ENCODE data around the gene CREBBP.

CREBBP gene

DNA sequence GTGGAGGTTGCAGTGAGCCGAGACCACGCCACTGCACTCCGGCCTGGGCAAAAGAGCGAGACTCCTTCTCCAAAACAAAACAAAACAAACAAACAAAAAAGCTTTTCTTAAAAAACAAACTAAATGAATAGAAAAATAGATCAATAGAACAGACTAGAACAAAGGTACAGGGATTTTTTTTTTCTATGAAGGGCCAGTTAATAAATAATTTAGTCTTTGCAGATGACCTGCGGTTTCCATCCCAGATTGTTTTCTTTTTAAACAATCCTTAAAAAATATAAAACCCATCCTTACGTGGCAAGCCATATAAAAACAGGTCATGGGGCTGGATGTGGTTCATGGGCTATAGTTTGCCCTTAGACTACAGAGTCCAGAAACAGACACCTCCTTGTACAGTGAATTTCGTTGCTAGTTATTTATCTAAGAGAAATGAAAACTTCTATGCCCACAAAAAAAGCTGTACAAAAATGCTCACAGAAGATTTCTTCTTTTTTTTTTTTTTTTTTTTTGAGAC lies 45.4 kb downstream of the CREBBP start:
- TF ChIP-seq, protein P1, sequence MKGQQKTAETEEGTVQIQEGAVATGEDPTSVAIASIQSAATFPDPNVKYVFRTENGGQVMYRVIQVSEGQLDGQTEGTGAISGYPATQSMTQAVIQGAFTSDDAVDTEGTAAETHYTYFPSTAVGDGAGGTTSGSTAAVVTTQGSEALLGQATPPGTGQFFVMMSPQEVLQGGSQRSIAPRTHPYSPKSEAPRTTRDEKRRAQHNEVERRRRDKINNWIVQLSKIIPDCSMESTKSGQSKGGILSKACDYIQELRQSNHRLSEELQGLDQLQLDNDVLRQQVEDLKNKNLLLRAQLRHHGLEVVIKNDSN (IDR thresholded peaks at IDR 0.05): no peak
- TF ChIP-seq REST (IDR thresholded peaks at IDR 0.05; ENCODE audit: low read depth) (no peak), RAD21 (IDR thresholded peaks at IDR 0.05; ENCODE audit: low read depth) (no peak), CEBPB (IDR thresholded peaks at IDR 0.05) (no peak), MAX (IDR thresholded peaks at IDR 0.05) (no peak), TAF1 (IDR thresholded peaks at IDR 0.05; ENCODE audit: low read depth) (no peak), EP300 (IDR thresholded peaks at IDR 0.05; ENCODE audit: borderline replicate concordance) (no peak)

- TF ChIP-seq ZBTB7A (IDR thresholded peaks at IDR 0.05; ENCODE audit: low read depth): no peak
- TF ChIP-seq, protein P1 (IDR thresholded peaks at IDR 0.05): no peak
- no peak for TF ChIP-seq FOXM1 (IDR thresholded peaks at IDR 0.05; ENCODE audit: borderline replicate concordance, low read depth)
- TF ChIP-seq TCF12 (IDR thresholded peaks at IDR 0.05; ENCODE audit: low read depth): no peak
- no peak for TF ChIP-seq REST (IDR thresholded peaks at IDR 0.05; ENCODE audit: low read depth)
- no peak for TF ChIP-seq TAF1 (IDR thresholded peaks at IDR 0.05; ENCODE audit: low read depth)
- no peak for TF ChIP-seq EGR1 (IDR thresholded peaks at IDR 0.05)
- no peak for TF ChIP-seq EP300 (IDR thresholded peaks at IDR 0.05; ENCODE audit: borderline replicate concordance)
- no peak for TF ChIP-seq MAX (IDR thresholded peaks at IDR 0.05)
- TF ChIP-seq YY1 (IDR thresholded peaks at IDR 0.05; ENCODE audit: low read depth): no peak
- no peak for TF ChIP-seq TEAD4 (IDR thresholded peaks at IDR 0.05)
- TF ChIP-seq NFIC (IDR thresholded peaks at IDR 0.05): no peak
- TF ChIP-seq CEBPB (IDR thresholded peaks at IDR 0.05): no peak
- no peak for TF ChIP-seq CREB1 (IDR thresholded peaks at IDR 0.05; ENCODE audit: low read depth)
- TF ChIP-seq RAD21 (IDR thresholded peaks at IDR 0.05; ENCODE audit: low read depth): no peak
These were observed 47.8 kb downstream of the CREBBP start for GRCh38 chr16:3832668-3833067.

DNA sequence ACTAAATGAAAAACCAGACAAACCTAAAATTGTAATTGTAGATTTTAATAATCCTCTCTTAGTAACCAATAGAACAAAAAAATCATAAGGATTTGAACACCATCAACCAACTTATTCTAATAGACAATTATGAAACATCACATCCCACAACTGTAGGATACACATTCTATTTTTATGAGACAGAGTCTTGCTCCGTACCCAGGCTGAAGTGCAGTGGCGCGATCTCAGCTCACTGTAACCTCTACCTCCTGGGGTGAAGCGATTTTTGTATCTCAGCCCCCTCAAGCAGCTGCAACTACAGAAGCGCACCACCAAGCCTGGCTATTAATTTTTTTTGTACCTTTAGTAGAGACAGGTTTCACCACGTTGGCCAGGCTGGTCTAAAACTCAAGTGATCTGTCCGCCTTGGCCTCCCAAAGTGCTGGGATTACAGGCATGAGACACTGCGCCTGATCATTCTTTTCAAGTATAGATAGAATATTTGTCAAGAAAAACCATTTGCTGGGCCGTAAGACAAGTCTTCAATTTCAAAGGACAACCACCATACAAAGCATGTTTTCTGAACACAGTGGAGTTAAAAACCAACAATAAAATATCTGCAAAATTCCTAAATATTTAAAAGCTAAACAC lies 49.8 kb downstream of the CREBBP start:
- TF ChIP-seq, protein P1 (IDR thresholded peaks at IDR 0.05): no peak
- no peak for TF ChIP-seq ZBTB7A (IDR thresholded peaks at IDR 0.05; ENCODE audit: low read depth)
- TF ChIP-seq NFIC (IDR thresholded peaks at IDR 0.05): no peak
- no peak for TF ChIP-seq MAX (IDR thresholded peaks at IDR 0.05)
- no peak for TF ChIP-seq CEBPB (IDR thresholded peaks at IDR 0.05)
- no peak for TF ChIP-seq EGR1 (IDR thresholded peaks at IDR 0.05)
- TF ChIP-seq REST (IDR thresholded peaks at IDR 0.05; ENCODE audit: low read depth): no peak
- no peak for TF ChIP-seq FOXM1 (IDR thresholded peaks at IDR 0.05; ENCODE audit: borderline replicate concordance, low read depth)
- TF ChIP-seq CREB1 (IDR thresholded peaks at IDR 0.05; ENCODE audit: low read depth): no peak
- TF ChIP-seq YY1 (IDR thresholded peaks at IDR 0.05; ENCODE audit: low read depth): no peak
- no peak for TF ChIP-seq TCF12 (IDR thresholded peaks at IDR 0.05; ENCODE audit: low read depth)
- TF ChIP-seq EP300 (IDR thresholded peaks at IDR 0.05; ENCODE audit: borderline replicate concordance): no peak
- TF ChIP-seq TAF1 (IDR thresholded peaks at IDR 0.05; ENCODE audit: low read depth): no peak
- no peak for TF ChIP-seq RAD21 (IDR thresholded peaks at IDR 0.05; ENCODE audit: low read depth)
- no peak for TF ChIP-seq TEAD4 (IDR thresholded peaks at IDR 0.05)

Measured in Ishikawa (cell line).